ENCODE results near the gene AFF2. TPM values are rescaled to one million over a fixed set of nuclear protein-coding genes. Genes with fewer than 3 reads are reported as not detected.

Gene AFF2
- total RNA-seq, 1 experiment from 2014 or later, result 0.19 TPM

- Mint-ChIP-seq H3K9me3 (ENCODE audit: unreplicated experiment) (peaks cover 14% of the 10 kb centered on the region), H3K4me1 (ENCODE audit: insufficient read depth, unreplicated experiment) (no peaks in the 10 kb centered on the region), H3K4me3 (ENCODE audit: unreplicated experiment) (no peak overlapping the region), H3K27ac (ENCODE audit: low read depth, unreplicated experiment) (no peak overlapping the region), H3K27me3 (ENCODE audit: insufficient read depth, unreplicated experiment) (no peaks in the 10 kb centered on the region), H3K36me3 (ENCODE audit: insufficient read depth, unreplicated experiment) (no peaks in the 10 kb centered on the region)
- DNase-seq (ENCODE audit: unreplicated experiment), result no peak
- TF ChIP-seq, protein P1, sequence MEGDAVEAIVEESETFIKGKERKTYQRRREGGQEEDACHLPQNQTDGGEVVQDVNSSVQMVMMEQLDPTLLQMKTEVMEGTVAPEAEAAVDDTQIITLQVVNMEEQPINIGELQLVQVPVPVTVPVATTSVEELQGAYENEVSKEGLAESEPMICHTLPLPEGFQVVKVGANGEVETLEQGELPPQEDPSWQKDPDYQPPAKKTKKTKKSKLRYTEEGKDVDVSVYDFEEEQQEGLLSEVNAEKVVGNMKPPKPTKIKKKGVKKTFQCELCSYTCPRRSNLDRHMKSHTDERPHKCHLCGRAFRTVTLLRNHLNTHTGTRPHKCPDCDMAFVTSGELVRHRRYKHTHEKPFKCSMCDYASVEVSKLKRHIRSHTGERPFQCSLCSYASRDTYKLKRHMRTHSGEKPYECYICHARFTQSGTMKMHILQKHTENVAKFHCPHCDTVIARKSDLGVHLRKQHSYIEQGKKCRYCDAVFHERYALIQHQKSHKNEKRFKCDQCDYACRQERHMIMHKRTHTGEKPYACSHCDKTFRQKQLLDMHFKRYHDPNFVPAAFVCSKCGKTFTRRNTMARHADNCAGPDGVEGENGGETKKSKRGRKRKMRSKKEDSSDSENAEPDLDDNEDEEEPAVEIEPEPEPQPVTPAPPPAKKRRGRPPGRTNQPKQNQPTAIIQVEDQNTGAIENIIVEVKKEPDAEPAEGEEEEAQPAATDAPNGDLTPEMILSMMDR (IDR thresholded peaks at IDR 0.05; ENCODE audit: unreplicated experiment), result no peak
- ChIA-PET CTCF (interaction anchor here (0.6 kb wide), 1 partner anchor 408 kb away, joined by 3 read pairs; no protein-coding TSS in a partner anchor), POLR2A (no interaction called here)
- intact Hi-C loops (cut with micrococcal nuclease), result no loop called here
- BruUV-seq (replicated peaks), result no TSS peak
These were observed 115.1 kb downstream of the AFF2 start for GRCh38 chrX:148615491-148615890.

GRCh38 chrX:148618470-148619445 lies 118.3 kb downstream of the AFF2 start:
- no TSS peak for BruUV-seq (replicated peaks)
- intact Hi-C loops (cut with micrococcal nuclease), result no loop called here
- no peaks in the 10 kb centered on the region for H3K27me3 Mint-ChIP-seq (ENCODE audit: insufficient read depth, unreplicated experiment)

DNA sequence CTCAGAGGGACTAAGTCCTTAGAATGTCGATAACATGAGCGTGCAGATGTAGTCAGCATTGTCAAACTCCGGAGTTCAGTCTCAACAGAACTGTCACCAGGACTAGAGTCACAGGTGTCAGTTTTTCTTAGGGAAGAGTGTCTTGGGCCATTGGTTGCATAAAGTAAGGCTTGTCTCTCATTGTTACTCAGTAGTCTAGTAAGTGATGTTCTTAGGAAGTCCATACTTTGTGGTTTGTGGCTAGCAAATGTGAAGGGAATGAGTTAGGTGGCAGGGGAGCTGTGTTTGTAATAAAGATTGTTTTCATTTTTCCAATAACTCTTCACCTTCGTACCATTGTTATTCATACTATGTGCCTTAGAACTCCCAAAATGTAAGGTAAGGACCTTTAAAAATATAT lies 119.6 kb downstream of the AFF2 start:
- Mint-ChIP-seq H3K4me3 (ENCODE audit: unreplicated experiment) (no peak overlapping the region), H3K36me3 (ENCODE audit: insufficient read depth, unreplicated experiment) (no peaks in the 10 kb centered on the region), H3K9me3 (ENCODE audit: unreplicated experiment) (no peaks in the 10 kb centered on the region), H3K27me3 (ENCODE audit: insufficient read depth, unreplicated experiment) (no peaks in the 10 kb centered on the region), H3K27ac (ENCODE audit: low read depth, unreplicated experiment) (no peak overlapping the region), H3K4me1 (ENCODE audit: insufficient read depth, unreplicated experiment) (no peaks in the 10 kb centered on the region)
- DNase-seq (ENCODE audit: unreplicated experiment), result no peak
- POLR2A ChIA-PET, result no interaction called here
- CTCF ChIA-PET, result interaction anchor here (0.9 kb wide), 1 partner anchor 851 kb away, joined by 3 read pairs; no protein-coding TSS in a partner anchor
- BruUV-seq (replicated peaks), result no TSS peak
- TF ChIP-seq, protein P1 (IDR thresholded peaks at IDR 0.05; ENCODE audit: unreplicated experiment), result no peak
- intact Hi-C loops (cut with micrococcal nuclease), result no loop called here

More at GRCh38 chrX:148618470-148619445, 118.3 kb downstream of the AFF2 start:
- Mint-ChIP-seq H3K36me3 (ENCODE audit: insufficient read depth, unreplicated experiment) (no peaks in the 10 kb centered on the region), H3K27ac (ENCODE audit: low read depth, unreplicated experiment) (no peak overlapping the region), H3K4me3 (ENCODE audit: unreplicated experiment) (no peak overlapping the region), H3K4me1 (ENCODE audit: insufficient read depth, unreplicated experiment) (no peaks in the 10 kb centered on the region), H3K9me3 (ENCODE audit: unreplicated experiment) (peaks cover 9% of the 10 kb centered on the region)
- DNase-seq (ENCODE audit: unreplicated experiment), result no peak
- ChIA-PET POLR2A (no interaction called here), CTCF (interaction anchor here (0.6 to 0.9 kb wide), 3 partner anchors 11 to 852 kb away, joined by 3 to 4 read pairs (median 3); no protein-coding TSS in a partner anchor)
- TF ChIP-seq, protein P1 (IDR thresholded peaks at IDR 0.05; ENCODE audit: unreplicated experiment), result no peak

GRCh38 chrX:148624951-148625474 lies 124.6 kb downstream of the AFF2 start:
- no TSS peak for BruUV-seq (replicated peaks)
- Mint-ChIP-seq H3K4me1 (ENCODE audit: insufficient read depth, unreplicated experiment) (no peaks in the 10 kb centered on the region), H3K36me3 (ENCODE audit: insufficient read depth, unreplicated experiment) (no peaks in the 10 kb centered on the region), H3K27ac (ENCODE audit: low read depth, unreplicated experiment) (no peak overlapping the region), H3K9me3 (ENCODE audit: unreplicated experiment) (peaks cover 15% of the 10 kb centered on the region), H3K4me3 (ENCODE audit: unreplicated experiment) (no peak overlapping the region), H3K27me3 (ENCODE audit: insufficient read depth, unreplicated experiment) (no peaks in the 10 kb centered on the region)
- CTCF ChIA-PET, result interaction anchor here (0.7 kb wide), 1 partner anchor 94 kb away, joined by 4 read pairs; no protein-coding TSS in a partner anchor
- DNase-seq (ENCODE audit: unreplicated experiment), result no peak
- intact Hi-C loops (cut with micrococcal nuclease), result no loop called here
- TF ChIP-seq, protein P1 (IDR thresholded peaks at IDR 0.05; ENCODE audit: unreplicated experiment), result no peak
- POLR2A ChIA-PET, result no interaction called here
